HG03139 (cell line): ENCODE results near the gene ZDHHC4.

Source experiments
- ATAC-seq: cut with Tn5 transposase; IDR thresholded peaks from one replicate; pipeline ENCODE4 v1.9.1; 2021; ENCODE audit not compliant: unreplicated experiment

ZDHHC4 gene

DNA sequence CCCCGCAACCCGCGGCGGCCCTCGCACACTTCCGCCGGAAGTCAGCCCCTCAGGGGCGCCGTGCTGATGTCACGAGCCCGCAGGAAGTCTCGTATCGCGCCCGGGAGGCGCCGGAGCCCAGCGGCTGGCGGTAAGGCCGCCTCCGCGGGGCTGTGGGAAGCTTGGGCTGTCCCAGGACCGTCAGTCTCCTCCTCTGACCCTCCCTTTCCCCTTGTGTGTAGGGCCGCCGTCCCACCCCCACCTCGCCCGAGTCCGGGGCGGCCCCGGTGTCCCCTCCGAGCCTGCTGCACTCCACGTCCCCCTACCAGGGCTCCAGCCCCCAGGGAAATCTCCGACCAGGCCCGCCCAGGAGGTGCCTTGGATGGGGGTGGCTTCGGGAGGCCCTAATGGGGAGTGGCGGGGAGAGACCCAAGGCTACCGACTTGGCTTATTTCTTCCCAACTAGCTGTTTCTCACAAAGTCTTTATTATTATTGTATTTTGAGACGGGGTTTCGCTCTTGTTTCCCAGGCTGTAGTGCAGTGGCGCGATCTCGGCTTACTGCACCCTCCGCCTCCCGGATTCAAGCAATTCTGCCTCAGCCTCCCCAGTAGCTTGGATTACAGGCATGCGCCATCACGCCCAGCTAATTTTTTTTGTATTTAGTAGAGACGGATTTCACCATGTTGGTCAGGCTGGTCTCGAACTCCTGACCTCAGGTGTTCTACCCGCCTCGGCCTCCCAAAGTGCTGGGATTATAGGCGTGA, at the start of gene ZDHHC4:
Gene ZDHHC4 (plus strand): TSS at position 86 of the 745 bp plus-strand sequence. CDS start 3,108 bp downstream, outside the sequence.
- peak; percentile 99 for ATAC-seq

DNA sequence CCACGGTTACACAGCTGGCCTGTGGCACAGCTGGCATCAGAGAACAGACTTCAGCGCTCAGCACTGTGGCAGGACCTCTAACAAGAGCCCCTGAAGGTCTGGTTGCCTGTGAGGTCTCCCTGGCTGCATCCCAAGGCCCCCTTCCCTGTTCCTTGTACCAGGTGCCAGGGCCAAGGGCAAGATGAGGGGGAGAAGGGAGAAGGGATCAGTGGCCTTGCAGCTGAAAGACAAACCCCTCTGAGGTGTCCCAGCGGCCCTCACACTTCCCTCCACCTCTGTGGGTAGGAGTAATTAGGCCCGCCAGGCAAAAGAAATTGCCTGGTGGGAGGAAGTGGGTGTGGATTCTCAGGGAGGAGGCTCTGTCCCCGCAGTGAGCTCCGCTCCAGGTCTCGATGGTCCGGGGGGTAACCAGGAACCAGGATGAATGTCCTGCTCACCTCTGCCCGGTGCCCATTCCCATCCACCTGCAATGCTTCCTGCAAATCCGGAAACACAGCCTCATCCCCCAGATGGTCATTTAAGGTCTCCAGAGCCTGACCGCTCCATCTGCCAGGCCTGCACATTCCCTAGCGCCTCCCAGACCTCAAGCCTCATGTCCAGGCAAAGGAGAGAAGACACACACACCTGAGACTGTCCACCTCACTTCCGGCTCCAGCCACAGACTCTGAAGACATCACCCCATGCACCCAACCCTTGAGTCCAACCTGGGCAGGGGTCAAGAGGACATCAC, 48.7 kb upstream of the ZDHHC4 start:
- ATAC-seq, result no peak

- no peak for ATAC-seq
These were observed 47.6 kb upstream of the ZDHHC4 start for GRCh38 chr7:6529643-6530042.

DNA sequence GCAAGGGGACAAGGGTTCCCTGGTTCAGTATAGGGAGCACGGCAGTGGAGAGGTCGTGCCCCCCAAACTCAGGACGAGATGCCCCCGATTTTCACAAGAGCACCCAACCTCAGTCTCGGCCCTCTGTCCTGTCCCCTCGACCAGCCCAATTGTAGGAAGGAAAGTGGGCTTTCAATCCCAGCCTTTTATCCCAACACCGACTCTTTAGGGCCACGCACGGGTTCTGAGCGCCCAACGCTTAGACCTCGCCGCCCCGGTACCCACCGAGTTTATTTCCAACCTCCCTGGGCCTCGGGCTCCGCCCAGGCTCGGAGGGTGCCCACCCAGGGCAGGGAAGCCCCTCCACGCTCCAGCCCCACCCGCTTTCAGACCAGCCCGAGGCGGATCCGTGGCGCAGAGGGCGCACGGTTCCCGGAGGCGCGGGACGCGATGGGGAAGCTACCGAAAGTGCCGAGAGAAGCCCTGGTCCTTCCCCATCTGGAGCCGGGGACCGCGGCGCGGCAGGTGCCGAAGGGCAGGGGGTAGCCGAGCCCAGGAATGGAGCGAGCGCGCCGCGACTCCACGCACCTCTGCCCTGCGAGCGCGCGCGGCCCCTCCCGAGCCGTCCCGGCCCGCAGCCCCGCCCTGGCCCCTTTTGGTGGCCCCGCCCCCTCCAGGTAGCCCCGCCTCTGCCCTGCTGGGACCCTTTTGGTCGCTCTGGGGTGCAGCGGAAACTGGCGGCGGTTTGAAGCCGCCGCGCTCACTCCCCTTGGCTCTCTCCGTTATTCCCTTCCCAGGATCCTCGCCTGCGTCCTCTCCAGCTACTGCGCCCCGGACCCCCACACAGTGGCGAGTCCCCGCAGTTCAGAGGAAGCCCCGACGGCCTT, 46.4 kb upstream of the ZDHHC4 start:
- ATAC-seq, result peak; percentile 44

DNA sequence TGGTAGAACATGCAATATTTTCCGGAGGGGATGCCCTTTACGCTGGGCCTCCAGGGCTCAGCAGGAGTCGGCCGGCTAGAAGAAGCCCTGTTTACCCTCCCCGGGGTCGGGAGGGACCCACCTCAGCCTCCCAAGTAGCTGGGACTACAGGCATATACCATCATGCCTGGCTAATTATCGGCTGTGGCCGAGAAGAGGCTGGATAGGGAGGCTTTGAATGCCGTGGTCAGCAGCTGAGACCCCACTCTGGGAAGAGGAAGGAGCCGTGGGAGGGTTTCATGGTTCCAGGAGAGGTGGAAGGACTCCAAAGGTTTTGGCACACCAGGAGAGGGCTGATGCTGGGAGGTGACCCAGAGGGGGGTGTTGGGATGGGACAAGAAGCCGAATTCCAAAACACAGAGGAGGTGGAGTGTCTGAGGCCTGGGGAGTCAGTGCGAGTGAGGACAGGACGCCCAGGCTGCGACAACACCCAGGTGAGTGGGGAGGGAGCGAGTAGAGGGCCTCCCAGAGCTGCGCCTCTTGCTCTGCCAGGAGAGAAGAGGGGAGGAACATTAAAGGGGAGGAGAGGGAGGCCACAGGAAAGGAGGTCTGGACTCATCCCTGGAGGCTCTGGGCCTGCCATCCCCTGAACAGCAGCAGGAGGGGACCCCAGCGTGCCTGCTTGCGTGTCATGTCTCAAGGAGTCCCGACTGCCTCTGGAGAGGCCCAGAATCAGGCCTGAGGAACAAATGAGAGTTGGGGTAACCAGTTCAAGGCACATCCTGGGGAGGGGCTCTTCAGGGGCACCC, 45.6 kb upstream of the ZDHHC4 start:
- no peak for ATAC-seq

GRCh38 chr7:6532516-6532915, 44.7 kb upstream of the ZDHHC4 start:
- no peak for ATAC-seq

DNA sequence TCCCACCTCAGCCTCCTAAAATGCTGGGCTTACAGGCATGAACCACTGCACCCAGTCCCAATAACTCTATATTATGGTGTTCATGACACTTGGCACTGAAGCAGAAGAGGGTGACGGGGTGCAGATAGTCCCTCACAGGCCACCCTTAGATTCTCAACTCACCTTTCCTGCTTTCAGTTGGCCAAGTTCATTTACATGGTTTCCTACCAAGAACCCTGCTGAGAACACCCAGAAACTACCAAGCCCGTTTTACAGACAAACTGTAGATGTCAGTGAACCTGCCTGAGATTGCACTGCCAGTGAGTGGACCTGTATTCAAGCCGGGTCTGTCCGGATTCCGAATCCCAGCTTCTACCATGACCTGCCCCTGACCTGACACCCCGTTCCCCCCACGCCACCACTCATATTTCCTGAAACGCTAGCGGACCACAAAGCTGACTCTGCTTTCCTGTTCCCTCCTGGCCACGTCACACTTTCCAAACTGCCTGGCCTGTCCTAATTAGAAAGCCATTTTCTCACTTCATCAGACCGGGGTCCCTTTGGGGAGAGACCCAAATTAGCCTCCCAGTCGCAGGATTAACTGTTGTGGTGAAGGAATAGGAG, 43.3 kb upstream of the ZDHHC4 start:
- ATAC-seq, result no peak

DNA sequence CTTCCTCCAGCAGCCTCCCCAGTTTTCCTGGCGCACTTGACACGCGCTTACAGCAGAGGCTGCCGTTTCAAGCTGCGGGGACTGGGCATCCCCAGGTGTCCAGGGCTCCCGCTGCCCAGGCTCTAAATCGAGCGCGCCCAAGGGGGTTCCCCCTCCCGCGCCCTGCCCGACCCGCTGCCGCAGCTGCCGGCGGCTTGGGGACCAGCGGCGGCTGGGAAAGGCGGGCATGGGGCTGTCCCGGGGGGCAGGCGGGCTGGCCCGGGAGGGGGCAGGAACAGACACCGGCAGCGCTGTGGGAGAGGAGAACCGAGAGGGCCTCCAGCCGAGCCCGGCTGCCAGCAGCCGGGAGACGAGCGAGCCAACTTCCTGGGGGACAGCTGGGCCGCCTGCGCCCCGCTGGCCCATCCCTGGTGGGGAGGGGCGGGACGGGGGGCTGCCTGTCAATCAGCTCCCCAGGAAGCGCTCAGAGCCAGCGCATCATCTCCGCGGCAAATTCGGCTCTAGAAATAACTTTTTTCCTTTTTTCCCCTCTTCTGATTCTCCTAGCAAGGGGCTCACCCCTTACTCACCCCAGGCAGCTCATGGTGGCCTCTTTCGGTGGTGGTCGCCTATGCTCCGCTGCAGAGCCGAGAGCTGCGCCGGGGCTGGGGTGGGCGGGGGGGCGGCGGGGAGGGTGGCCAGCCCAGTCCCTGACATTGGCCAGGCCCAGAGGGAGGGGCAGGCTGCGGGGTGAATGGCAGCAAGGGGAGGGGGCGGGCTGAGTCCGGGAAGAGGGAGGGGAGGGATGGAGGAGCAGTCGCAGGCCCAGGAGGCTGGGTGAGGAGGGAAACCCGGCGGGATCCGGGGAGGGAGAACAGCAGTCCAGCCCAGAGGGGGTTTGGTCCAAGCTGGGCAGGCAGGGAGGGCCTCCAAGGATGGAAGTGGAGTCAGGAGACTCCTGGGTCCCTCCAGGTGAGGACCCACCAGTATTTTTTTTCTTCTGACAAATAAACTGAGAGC, 40.7 kb upstream of the ZDHHC4 start:
- ATAC-seq, result no peak

- ATAC-seq, result no peak
These were observed 34.9 kb upstream of the ZDHHC4 start for GRCh38 chr7:6542368-6542767.

- no peak for ATAC-seq
These were observed 31.7 kb upstream of the ZDHHC4 start for GRCh38 chr7:6545398-6546126.

- no peak for ATAC-seq
These were observed 30.6 kb upstream of the ZDHHC4 start for GRCh38 chr7:6546498-6547251.

DNA sequence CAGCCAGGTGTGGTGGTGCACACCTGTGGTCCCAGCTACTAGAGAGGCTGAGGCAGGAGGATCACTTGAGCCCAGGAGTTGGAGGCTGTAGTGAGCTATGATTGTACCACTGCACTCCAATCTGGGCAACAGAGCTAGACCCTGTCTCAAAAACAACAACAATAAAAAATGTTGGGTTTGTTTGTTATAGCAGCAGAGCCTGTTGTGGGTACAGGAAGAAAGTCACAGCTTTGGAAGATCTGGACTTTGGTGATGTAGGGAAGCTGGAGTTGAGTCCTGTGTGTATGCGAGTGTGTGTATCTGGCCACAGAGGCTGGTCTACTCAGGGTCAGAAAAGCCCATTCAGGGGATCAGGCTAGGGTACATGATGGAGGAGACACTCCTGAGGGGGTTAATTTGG, 29.9 kb upstream of the ZDHHC4 start:
- no peak for ATAC-seq

- no peak for ATAC-seq
These were observed 26.2 kb upstream of the ZDHHC4 start, which contains the start of gene GRID2IP for GRCh38 chr7:6551016-6551511. GRID2IP (minus strand) TSS chr7:6551461; CDS start chr7:6551436, 25 bp downstream.

- no peak for ATAC-seq
These were observed 23.7 kb upstream of the ZDHHC4 start for GRCh38 chr7:6553448-6554044.

GRCh38 chr7:6554848-6555247, 22.4 kb upstream of the ZDHHC4 start:
- ATAC-seq, result no peak

DNA sequence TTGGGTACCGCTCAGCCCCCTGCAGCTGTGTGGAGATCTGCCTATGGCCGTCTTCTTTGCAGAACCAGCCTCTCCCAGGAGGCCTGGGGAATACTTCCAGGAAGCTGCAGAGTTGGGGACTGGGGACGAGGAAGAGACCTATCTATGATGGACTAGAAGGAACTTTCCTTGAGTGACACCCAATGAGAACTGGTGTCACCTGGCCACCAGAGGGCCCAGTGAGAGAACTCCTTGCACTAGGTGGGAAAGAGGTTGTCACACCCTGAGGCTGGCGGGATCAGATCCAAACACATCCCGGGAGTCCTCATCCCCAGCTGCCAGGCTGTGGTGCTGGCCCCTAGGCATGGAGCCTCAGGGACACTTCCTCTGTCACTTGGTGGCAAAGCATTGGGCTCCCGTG, 21.1 kb upstream of the ZDHHC4 start:
- no peak for ATAC-seq

DNA sequence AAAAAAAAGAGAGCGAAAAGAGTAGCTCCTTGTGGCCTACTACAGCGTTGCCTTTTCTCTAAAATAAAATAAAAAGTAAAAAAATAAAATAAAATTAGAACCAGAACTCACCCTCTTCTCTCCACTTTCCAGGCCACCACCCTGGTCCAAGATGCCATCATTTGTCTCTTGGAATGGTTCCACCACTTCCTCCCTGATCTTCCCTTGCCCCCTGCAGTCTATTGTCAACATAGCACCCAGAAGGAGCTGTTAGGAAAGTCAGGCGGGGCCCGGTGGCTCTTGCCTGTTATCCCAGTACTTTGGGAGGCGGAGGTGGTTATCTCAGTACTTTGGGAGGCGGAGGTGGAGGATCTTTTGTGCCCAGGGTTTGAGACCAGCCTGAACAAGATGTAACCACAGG, 18.4 kb upstream of the ZDHHC4 start:
- ATAC-seq, result no peak
